ENCODE data around the gene SOWAHA. TPM values are rescaled to one million over a fixed set of nuclear protein-coding genes. Genes with fewer than 3 reads are reported as not detected.

Gene SOWAHA
- total RNA-seq: 2.3 TPM

DNA sequence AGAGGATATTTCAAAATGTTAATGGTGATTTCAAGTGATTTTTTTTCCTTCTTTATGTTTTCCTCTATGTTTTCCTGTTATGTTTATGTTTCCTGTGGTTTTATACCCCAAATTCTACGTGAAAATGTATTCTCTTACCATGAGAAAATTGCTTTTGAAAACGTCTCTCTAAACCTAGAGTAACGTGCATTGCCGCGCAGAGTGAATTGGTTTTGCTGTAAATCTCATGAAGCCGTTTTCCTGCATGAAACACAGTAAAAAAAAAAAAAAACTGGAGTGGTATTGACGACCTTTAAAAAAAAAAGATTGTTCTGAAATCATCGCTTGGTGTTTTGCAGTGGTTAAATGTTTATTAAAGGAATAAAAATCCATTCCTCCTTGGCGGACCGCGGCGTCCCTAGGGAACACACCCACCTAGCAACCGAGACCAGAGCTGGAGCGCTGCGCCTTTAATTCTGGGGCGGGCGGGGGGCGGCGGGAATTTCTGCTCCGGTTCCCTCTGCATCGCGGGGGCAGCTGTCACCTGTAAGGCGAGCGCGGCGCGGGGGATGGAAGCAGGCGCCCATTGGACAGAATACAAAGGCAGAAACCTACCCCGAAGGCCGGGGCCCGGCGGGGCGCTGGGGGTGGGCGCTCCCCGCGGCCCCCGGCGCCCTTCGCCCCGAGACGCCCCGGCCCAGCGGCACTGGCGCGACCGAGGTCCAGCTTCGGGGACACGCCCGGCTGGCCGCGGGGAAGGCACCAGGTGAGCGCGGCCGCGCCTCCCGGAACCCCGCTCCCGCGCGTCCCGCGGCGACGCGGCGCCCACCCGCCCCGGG, at the start of gene SOWAHA:
Gene SOWAHA, plus strand, starts transcription at position 522 of the 818 bp plus-strand sequence. CDS start 320 bp downstream, outside the sequence.

GRCh38 chr5:132777209-132778069, 35.7 kb upstream of the SOWAHA start, which contains the start of gene SEPTIN8:
SEPTIN8 (minus strand) TSS chr5:132777239; CDS start chr5:132777137, 102 bp downstream.

GRCh38 chr5:132830436-132831094, 17.5 kb downstream of the SOWAHA start, which contains the start of gene SHROOM1:
SHROOM1 (minus strand) TSS chr5:132830647; CDS start chr5:132826140, 4,507 bp downstream.

Other genes with a start within 250 kb of the SOWAHA start
- gene IL13, start 155.1 kb upstream of the SOWAHA start, total RNA-seq: not detected
- not detected for gene IL4, start 139.3 kb upstream of the SOWAHA start, total RNA-seq
- 49.0 TPM for gene KIF3A, start 75.8 kb upstream of the SOWAHA start, total RNA-seq
- 0.60 TPM for gene CCNI2, start 65.9 kb upstream of the SOWAHA start, total RNA-seq
- gene SEPTIN8, start 36.1 kb upstream of the SOWAHA start, total RNA-seq: 73.3 TPM
- gene SHROOM1, start 17.3 kb downstream of the SOWAHA start, total RNA-seq: 5.2 TPM
- gene GDF9, start 53.2 kb downstream of the SOWAHA start, total RNA-seq: 1.1 TPM
- 78.5 TPM for gene UQCRQ, start 53.3 kb downstream of the SOWAHA start, total RNA-seq
- 1.1 TPM for gene LEAP2, start 60.4 kb downstream of the SOWAHA start, total RNA-seq
- 126 TPM for gene AFF4, start 150.3 kb downstream of the SOWAHA start, total RNA-seq
- 21.2 TPM for gene ZCCHC10, start 213.2 kb downstream of the SOWAHA start, total RNA-seq
- 148 TPM for gene HSPA4, start 238.7 kb downstream of the SOWAHA start, total RNA-seq